GM19023 (cell line): ENCODE results near the gene AGBL4.
"Not testable (repeated sequence)": the region's sequence is repeated elsewhere in the genome, so short reads cannot be mapped to it uniquely, and the experiment has no call there.

Experiments
- ATAC-seq: cut with Tn5 transposase; IDR thresholded peaks from one replicate; pipeline ENCODE4 v1.9.1; 2021; ENCODE audit warnings: mild to moderate bottlenecking, moderate library complexity; ENCODE audit not compliant: unreplicated experiment

Gene AGBL4

DNA sequence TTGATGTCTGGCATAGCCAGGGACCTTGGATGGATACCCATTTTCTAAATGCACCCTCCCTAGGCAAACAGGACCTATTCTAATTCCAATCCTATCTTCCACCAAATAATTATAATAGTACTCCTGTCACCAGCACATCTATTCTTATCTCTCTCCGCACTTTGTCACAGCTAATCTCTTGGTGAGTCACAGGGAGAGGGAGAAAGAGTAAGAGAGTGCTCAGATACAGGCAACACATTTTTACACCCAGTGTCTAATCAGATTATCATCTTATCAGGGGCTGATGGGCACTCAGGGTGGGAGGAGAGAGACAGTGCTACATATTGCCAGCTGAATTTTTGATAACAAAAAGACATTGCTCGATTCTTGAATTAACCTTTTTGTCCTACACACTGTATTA lies 972.1 kb downstream of the AGBL4 start:
- no peak for ATAC-seq

- no peak for ATAC-seq
These were observed 973.7 kb downstream of the AGBL4 start for GRCh38 chr1:49050041-49050440.

DNA sequence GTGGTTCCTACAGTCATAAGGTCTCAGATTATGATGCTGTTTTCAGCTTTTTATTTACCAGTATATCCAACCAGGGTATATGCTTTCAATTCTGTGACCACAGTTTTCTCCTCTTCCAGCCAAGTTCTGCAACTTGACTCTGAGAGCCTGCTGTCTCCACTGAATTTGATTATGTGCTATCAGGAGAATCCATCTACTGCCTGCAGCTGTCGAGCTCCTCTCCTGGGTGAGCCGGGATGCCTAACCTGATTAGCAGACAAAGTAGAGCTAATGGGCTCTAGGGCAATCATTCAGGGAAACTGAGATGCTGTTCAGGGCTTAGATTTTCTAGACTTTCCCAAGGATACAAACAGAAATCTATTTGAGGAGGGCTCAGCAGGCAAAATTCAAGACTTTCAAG lies 975.6 kb downstream of the AGBL4 start:
- no peak for ATAC-seq

- ATAC-seq, result no peak
These were observed 977.4 kb downstream of the AGBL4 start for GRCh38 chr1:49046305-49046704.

DNA sequence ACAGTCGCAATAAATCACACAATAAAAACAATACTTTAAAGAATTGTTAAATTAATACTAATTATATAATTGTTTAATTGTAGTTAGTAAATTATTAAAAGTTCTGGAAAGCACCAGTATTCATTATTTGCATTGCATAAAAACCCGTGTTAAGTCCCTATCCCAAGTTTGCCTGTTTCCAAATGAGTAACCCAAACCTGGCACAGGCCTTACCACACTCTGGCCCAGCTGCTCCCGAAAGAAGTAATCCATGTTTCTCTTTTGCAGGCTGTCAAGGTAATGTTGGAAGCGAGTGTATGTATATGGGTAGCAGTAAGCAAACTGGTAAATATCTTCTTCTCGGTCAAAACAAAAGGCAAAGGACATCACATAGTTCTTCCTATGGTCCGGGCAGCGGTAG lies 978.4 kb downstream of the AGBL4 start:
- no peak for ATAC-seq

- no peak for ATAC-seq
These were observed 987.1 kb downstream of the AGBL4 start for GRCh38 chr1:49036700-49037099.

GRCh38 chr1:49028396-49028795 lies 995.4 kb downstream of the AGBL4 start:
- ATAC-seq, result no peak

DNA sequence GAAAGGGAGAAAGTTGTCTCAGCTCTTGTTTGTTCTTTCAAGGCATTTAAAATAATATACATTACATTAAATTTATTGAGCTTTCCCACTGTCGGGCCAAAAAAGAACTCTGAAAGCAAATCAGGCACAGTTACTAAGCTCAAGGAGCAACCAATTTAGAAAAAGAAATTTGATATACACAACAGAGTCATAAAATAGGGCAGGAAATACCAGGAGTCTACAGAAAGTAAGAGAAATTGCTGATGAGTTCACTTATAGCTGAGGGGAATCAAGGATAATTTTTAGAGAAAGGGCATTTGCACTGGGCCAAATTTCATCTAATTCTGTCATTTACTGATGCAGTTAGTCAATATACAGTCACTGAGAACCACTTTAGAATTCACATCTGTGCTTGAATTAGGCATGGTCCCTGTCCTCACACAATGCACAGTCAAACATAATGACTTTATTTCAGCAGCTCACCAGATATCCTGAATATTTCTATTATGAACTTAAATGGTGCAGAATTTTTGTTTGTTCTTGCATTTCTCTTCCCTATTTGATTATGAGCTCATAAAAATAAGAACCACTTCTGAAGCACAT lies 997.4 kb downstream of the AGBL4 start:
- no peak for ATAC-seq

GRCh38 chr1:49016030-49016977 lies 1007.5 kb downstream of the AGBL4 start:
- ATAC-seq, result no peak

DNA sequence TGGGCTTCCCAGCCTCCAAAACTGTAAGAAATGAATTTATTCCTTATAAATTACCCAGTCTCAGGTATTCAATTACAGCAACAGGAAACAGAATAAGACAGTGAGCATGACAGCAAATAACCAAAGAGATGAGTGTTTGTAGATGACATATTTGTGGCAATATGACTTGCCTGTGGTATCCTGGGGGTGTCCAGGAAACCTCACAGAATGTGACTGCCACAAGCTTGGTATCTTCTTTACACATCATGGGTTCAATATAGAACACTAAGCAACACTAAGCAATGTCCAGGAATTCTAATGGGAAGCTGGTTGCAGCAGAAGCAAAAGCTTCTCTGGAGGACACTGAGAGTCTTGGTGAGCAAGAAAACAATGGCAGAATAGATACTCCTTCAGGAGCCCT lies 1010.7 kb downstream of the AGBL4 start:
- no peak for ATAC-seq

GRCh38 chr1:49002981-49003380 lies 1020.8 kb downstream of the AGBL4 start:
- ATAC-seq, result not testable (repeated sequence)

- no peak for ATAC-seq
These were observed 1024.4 kb downstream of the AGBL4 start for GRCh38 chr1:48999321-48999720.

GRCh38 chr1:48996311-48996710 lies 1027.4 kb downstream of the AGBL4 start:
- ATAC-seq, result no peak

GRCh38 chr1:48988633-48989197 lies 1035.0 kb downstream of the AGBL4 start:
- no peak for ATAC-seq

- ATAC-seq, result no peak
These were observed 1043.8 kb downstream of the AGBL4 start for GRCh38 chr1:48979940-48980339.

GRCh38 chr1:48978413-48978812 lies 1045.3 kb downstream of the AGBL4 start:
- ATAC-seq, result no peak

GRCh38 chr1:48977273-48977672 lies 1046.5 kb downstream of the AGBL4 start:
- ATAC-seq, result no peak

- ATAC-seq, result no peak
These were observed 1053.8 kb downstream of the AGBL4 start for GRCh38 chr1:48969971-48970370.

DNA sequence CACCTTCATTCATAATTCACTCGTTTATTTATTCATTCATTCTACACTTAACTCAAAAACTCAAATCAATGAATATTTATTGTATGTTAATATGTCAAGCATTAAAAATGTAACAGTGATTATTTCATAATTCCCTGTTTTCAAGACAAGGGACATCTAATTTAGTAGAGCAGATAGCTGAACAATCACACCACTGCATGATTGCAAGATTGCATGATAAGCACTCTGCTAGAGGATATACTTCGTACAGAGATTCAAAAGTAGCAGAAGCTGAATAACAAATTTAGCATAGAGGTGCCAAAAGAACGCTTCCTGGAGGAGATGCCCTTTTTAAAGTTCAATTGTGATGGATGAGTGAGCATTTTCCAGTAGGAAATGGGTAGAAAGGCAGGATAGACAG lies 1056.4 kb downstream of the AGBL4 start:
- ATAC-seq, result no peak

DNA sequence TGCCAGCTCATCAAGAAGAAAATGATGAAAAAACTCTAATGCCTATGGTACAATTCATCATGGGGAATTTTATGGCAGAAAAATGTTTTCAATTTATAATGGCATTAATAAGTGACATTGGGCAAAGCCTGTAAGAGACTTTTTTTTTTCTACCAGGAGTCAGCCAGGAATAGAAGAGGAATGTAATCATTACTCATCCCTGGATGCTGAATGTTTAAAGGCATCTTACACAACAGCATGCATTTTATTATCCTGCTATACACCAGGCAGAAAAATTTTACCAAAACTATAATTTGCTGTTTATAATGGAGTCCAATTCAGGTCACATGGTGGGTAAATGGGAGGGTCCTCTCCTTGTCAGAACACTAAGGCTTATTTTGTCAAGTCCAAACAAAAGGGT lies 1057.2 kb downstream of the AGBL4 start:
- no peak for ATAC-seq

DNA sequence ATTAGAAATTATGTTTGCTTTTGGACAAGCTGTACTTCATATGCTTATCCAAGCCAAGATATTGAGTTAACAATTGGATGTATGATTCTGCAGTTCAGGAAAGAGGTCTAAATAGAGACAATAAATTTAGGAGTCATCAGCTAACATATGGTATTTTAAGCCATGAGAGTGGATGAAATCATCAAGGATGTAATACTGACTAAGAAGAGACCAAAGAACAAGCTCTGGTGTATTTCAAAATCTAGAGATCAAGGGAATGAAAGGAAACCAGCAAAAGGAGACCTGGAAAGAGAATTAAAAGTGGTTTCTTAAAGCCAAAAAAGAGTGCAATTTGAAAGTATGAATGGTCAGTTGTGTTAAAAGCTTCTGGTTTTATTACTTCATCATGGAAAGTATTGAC lies 1063.4 kb downstream of the AGBL4 start:
- no peak for ATAC-seq

- no peak for ATAC-seq
These were observed 1068.0 kb downstream of the AGBL4 start for GRCh38 chr1:48955774-48956173.
